NCI-H524 treated with DMSO at 0.1 percent for 48 hours (cell line): Measurements from ENCODE around the gene COPRS.

Experiments used
- DNase-seq: peaks from one replicate; lab custom pipeline; 2025; lab: John Stamatoyannopoulos, UW

Gene COPRS

GRCh38 chr17:31858642-31859486 lies at the start of gene COPRS:
Gene COPRS, minus strand, starts transcription at chr17:31859244. Its CDS starts 45 bp downstream, at chr17:31859199.
- DNase-seq, result no peak

- no peak for DNase-seq
Measured at GRCh38 chr17:31908386-31908785, 49.3 kb upstream of the COPRS start.

- no peak for DNase-seq
Measured at GRCh38 chr17:31907342-31907962, 48.4 kb upstream of the COPRS start.

GRCh38 chr17:31903401-31903800 lies 44.4 kb upstream of the COPRS start:
- DNase-seq, result no peak

GRCh38 chr17:31902693-31903092 lies 43.6 kb upstream of the COPRS start:
- no peak for DNase-seq

GRCh38 chr17:31900877-31901276 lies 41.8 kb upstream of the COPRS start:
- no peak for DNase-seq

GRCh38 chr17:31888124-31888523 lies 29.1 kb upstream of the COPRS start:
- DNase-seq, result no peak

- no peak for DNase-seq
Measured at GRCh38 chr17:31882571-31882970, 23.5 kb upstream of the COPRS start.

- no peak for DNase-seq
Measured at GRCh38 chr17:31880311-31880710, 21.3 kb upstream of the COPRS start.

- DNase-seq, result no peak
Measured at GRCh38 chr17:31878703-31879073, 19.6 kb upstream of the COPRS start.

- no peak for DNase-seq
Measured at GRCh38 chr17:31877911-31878702, 19.1 kb upstream of the COPRS start.

- no peak for DNase-seq
Measured at GRCh38 chr17:31877341-31877740, 18.3 kb upstream of the COPRS start.

GRCh38 chr17:31875081-31875480 lies 16.0 kb upstream of the COPRS start:
- no peak for DNase-seq

- no peak for DNase-seq
Measured at GRCh38 chr17:31869797-31870568, 10.9 kb upstream of the COPRS start.

- no peak for DNase-seq
Measured at GRCh38 chr17:31869031-31869430, 10.0 kb upstream of the COPRS start.

GRCh38 chr17:31859487-31860008 lies 504 bp upstream of the COPRS start:
- no peak for DNase-seq

- DNase-seq, result no peak
Measured at GRCh38 chr17:31857920-31858641, 963 bp downstream of the COPRS start.

GRCh38 chr17:31856750-31857149 lies 2.3 kb downstream of the COPRS start:
- no peak for DNase-seq

- no peak for DNase-seq
Measured at GRCh38 chr17:31854672-31855071, 4.4 kb downstream of the COPRS start.

- no peak for DNase-seq
Measured at GRCh38 chr17:31853911-31854470, 5.1 kb downstream of the COPRS start.

- no peak for DNase-seq
Measured at GRCh38 chr17:31845291-31845690, 13.8 kb downstream of the COPRS start.
